ENCODE data around the gene COL4A4. TPM values are rescaled to one million over a fixed set of nuclear protein-coding genes. Genes with fewer than 3 reads are reported as not detected.

Gene COL4A4
- polyA plus RNA-seq, 2 of the 4 experiments (the other 2 are of a cell fraction): 1.7 to 6.8 TPM

DNA sequence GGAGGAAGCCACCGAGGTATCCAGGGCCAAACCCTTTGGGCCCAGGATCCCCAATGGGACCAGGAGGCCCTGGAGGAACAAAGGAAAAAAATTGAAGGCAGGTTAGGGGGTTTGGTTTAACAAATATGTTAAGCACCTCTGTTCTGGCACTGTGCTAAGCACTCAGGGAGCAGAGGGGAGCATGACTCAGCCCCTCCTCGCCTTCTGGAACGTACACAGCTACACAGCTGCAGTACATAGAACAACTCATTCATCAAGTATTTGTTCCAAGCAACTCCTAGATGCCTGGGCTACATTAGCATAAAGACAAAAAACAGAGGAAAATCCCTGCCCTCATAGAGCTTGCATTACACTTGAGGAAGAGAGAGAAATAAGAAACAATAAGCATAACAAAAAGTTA, 153.6 kb downstream of the COL4A4 start:
- 48% methylated on average over 3 of the region's 3 CpGs for WGBS (ENCODE audit: missing lambda C conversion rate)
- POLR2A ChIA-PET: no interaction called here
- Histone ChIP-seq H3K9me3 (no peaks in the 10 kb centered on the region), H3K27ac (no peak overlapping the region), H3K4me1 (no peaks in the 10 kb centered on the region), H3K4me3 (no peak overlapping the region), H3K4me2 (no peak overlapping the region)
- no peak for TF ChIP-seq CHD4 (IDR thresholded peaks at IDR 0.05; ENCODE audit: borderline replicate concordance)
- no peak for TF ChIP-seq TFCP2L1 (CRISPR knock-in tag; IDR thresholded peaks at IDR 0.05)
- no peak for TF ChIP-seq NFE2L2 (conservative IDR thresholded peaks at IDR 0.05; ENCODE audit: low read length)
- TF ChIP-seq, protein P1, sequence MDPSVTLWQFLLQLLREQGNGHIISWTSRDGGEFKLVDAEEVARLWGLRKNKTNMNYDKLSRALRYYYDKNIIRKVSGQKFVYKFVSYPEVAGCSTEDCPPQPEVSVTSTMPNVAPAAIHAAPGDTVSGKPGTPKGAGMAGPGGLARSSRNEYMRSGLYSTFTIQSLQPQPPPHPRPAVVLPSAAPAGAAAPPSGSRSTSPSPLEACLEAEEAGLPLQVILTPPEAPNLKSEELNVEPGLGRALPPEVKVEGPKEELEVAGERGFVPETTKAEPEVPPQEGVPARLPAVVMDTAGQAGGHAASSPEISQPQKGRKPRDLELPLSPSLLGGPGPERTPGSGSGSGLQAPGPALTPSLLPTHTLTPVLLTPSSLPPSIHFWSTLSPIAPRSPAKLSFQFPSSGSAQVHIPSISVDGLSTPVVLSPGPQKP (IDR thresholded peaks at IDR 0.05; ENCODE audit: low read depth, low read length): no peak
- TF ChIP-seq, protein P2, sequence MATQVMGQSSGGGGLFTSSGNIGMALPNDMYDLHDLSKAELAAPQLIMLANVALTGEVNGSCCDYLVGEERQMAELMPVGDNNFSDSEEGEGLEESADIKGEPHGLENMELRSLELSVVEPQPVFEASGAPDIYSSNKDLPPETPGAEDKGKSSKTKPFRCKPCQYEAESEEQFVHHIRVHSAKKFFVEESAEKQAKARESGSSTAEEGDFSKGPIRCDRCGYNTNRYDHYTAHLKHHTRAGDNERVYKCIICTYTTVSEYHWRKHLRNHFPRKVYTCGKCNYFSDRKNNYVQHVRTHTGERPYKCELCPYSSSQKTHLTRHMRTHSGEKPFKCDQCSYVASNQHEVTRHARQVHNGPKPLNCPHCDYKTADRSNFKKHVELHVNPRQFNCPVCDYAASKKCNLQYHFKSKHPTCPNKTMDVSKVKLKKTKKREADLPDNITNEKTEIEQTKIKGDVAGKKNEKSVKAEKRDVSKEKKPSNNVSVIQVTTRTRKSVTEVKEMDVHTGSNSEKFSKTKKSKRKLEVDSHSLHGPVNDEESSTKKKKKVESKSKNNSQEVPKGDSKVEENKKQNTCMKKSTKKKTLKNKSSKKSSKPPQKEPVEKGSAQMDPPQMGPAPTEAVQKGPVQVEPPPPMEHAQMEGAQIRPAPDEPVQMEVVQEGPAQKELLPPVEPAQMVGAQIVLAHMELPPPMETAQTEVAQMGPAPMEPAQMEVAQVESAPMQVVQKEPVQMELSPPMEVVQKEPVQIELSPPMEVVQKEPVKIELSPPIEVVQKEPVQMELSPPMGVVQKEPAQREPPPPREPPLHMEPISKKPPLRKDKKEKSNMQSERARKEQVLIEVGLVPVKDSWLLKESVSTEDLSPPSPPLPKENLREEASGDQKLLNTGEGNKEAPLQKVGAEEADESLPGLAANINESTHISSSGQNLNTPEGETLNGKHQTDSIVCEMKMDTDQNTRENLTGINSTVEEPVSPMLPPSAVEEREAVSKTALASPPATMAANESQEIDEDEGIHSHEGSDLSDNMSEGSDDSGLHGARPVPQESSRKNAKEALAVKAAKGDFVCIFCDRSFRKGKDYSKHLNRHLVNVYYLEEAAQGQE (IDR thresholded peaks at IDR 0.05): no peak
- no peak for TF ChIP-seq MYC (IDR thresholded peaks at IDR 0.05; ENCODE audit: borderline replicate concordance, low read length)
- DNase-seq (ENCODE audit: low read depth in 1 of 2, low spot score in 1 of 2) (no peak), ATAC-seq (no peak; a peak in 1 of 6 replicates), FAIRE-seq (no peak)
- CTCF ChIA-PET: interaction anchor here (1.6 kb wide), 1 partner anchor 25 kb away, joined by 5 read pairs; no protein-coding TSS in a partner anchor

DNA sequence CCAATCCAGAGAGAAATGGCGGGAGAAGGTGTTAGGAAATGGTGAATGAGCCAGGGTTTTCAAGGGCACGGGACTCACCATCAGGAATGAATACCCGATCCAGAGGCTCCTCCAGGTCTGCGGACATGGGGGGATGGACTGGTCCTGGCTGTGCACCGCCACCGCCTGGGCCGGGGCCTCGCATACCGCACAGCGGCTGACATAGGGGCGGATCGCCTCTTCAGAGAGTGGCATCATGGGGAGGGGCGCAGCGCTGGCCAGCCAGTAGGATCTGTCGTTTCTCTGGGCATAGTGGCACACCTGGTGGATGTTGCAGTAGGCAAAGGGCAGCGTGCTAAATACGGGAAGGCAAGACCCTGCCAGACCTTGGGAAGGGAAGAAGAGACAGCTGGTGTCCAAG, 156.1 kb downstream of the COL4A4 start:
- POLR2A ChIA-PET: no interaction called here
- FAIRE-seq (no peak), ATAC-seq (no peak), DNase-seq (ENCODE audit: low read depth in 1 of 2, low spot score in 1 of 2) (no peak)
- TF ChIP-seq RCOR1 (IDR thresholded peaks at IDR 0.05; ENCODE audit: low read depth, low read length): no peak
- no peak for TF ChIP-seq HDAC2 (IDR thresholded peaks at IDR 0.05)
- TF ChIP-seq, protein P3, sequence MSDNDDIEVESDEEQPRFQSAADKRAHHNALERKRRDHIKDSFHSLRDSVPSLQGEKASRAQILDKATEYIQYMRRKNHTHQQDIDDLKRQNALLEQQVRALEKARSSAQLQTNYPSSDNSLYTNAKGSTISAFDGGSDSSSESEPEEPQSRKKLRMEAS (IDR thresholded peaks at IDR 0.05): no peak
- no peak for TF ChIP-seq RNF2 (IDR thresholded peaks at IDR 0.05; ENCODE audit: borderline replicate concordance, low read depth)
- no peak for TF ChIP-seq ZFP36 (IDR thresholded peaks at IDR 0.05; ENCODE audit: borderline replicate concordance, partially characterized antibody)
- no peak for TF ChIP-seq GATA3 (IDR thresholded peaks at IDR 0.05; ENCODE audit: borderline replicate concordance)
- TF ChIP-seq NPAS2 (CRISPR knock-in tag; IDR thresholded peaks at IDR 0.05; ENCODE audit: borderline replicate concordance): no peak
- no peak for TF ChIP-seq NFE2L2 (conservative IDR thresholded peaks at IDR 0.05; ENCODE audit: low read length)
- TF ChIP-seq, protein P4, sequence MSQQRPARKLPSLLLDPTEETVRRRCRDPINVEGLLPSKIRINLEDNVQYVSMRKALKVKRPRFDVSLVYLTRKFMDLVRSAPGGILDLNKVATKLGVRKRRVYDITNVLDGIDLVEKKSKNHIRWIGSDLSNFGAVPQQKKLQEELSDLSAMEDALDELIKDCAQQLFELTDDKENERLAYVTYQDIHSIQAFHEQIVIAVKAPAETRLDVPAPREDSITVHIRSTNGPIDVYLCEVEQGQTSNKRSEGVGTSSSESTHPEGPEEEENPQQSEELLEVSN (IDR thresholded peaks at IDR 0.05; ENCODE audit: borderline replicate concordance, low read depth): no peak
- TF ChIP-seq, protein P5, sequence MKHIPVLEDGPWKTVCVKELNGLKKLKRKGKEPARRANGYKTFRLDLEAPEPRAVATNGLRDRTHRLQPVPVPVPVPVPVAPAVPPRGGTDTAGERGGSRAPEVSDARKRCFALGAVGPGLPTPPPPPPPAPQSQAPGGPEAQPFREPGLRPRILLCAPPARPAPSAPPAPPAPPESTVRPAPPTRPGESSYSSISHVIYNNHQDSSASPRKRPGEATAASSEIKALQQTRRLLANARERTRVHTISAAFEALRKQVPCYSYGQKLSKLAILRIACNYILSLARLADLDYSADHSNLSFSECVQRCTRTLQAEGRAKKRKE (CRISPR knock-in tag; IDR thresholded peaks at IDR 0.05; ENCODE audit: low read depth): no peak
- no peak for TF ChIP-seq TP53 (CRISPR knock-in tag; IDR thresholded peaks at IDR 0.05)
- TF ChIP-seq ZC3H11A (IDR thresholded peaks at IDR 0.05): no peak
- 96% methylated on average over 17 of the region's 17 CpGs for WGBS (ENCODE audit: missing lambda C conversion rate)
- Histone ChIP-seq H3K4me3 (no peak overlapping the region), H3K9me3 (no peaks in the 10 kb centered on the region), H3K4me1 (no peaks in the 10 kb centered on the region), H3K4me2 (no peak overlapping the region), H3K27ac (no peak overlapping the region)
- CTCF ChIA-PET: no interaction called here

DNA sequence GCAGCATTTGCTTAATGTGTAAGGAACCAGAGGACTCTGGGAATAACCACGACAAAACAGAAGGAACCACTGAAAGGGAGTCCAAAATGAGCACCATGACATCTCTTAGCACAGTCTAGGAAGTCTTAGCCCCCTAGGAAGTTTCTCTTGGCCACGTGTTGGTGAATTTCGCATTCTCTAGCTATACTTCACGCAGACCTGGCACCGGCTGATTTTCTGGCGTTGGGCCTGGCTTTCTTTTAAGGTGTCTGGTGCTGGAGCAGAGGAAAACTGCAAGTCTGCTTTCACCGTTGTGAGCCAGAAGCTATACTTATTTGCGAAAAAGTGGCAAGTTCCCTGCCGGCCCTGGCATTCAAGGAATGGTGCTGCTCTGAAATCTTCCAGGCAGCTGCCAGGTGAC, 156.9 kb downstream of the COL4A4 start:
- TF ChIP-seq, protein P3 (IDR thresholded peaks at IDR 0.05): no peak
- TF ChIP-seq FOSB (CRISPR knock-in tag; IDR thresholded peaks at IDR 0.05) (no peak), CHD4 (IDR thresholded peaks at IDR 0.05; ENCODE audit: borderline replicate concordance) (no peak), RAD21 (conservative IDR thresholded peaks at IDR 0.05 in 1 of 2, IDR thresholded peaks at IDR 0.05 in 1 of 2) (no peak), HDAC2 (IDR thresholded peaks at IDR 0.05) (no peak), EP300 (IDR thresholded peaks at IDR 0.05) (no peak), TP53 (CRISPR knock-in tag; IDR thresholded peaks at IDR 0.05) (no peak), RARB (CRISPR knock-in tag; IDR thresholded peaks at IDR 0.05) (no peak), RCOR1 (IDR thresholded peaks at IDR 0.05; ENCODE audit: low read depth, low read length) (no peak)
- TF ChIP-seq, protein P4 (IDR thresholded peaks at IDR 0.05; ENCODE audit: borderline replicate concordance, low read depth): no peak
- TF ChIP-seq, protein P6, sequence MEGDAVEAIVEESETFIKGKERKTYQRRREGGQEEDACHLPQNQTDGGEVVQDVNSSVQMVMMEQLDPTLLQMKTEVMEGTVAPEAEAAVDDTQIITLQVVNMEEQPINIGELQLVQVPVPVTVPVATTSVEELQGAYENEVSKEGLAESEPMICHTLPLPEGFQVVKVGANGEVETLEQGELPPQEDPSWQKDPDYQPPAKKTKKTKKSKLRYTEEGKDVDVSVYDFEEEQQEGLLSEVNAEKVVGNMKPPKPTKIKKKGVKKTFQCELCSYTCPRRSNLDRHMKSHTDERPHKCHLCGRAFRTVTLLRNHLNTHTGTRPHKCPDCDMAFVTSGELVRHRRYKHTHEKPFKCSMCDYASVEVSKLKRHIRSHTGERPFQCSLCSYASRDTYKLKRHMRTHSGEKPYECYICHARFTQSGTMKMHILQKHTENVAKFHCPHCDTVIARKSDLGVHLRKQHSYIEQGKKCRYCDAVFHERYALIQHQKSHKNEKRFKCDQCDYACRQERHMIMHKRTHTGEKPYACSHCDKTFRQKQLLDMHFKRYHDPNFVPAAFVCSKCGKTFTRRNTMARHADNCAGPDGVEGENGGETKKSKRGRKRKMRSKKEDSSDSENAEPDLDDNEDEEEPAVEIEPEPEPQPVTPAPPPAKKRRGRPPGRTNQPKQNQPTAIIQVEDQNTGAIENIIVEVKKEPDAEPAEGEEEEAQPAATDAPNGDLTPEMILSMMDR (IDR thresholded peaks at IDR 0.05): no peak
- ChIA-PET CTCF (no interaction called here), POLR2A (no interaction called here)
- H3K4me2 ChIP-seq: no peak overlapping the region
- H3K4me3 ChIP-seq: no peak overlapping the region
- no peak for DNase-seq (ENCODE audit: low read depth in 1 of 2, low spot score in 1 of 2)
- no peak for ATAC-seq
- no peak for FAIRE-seq
- WGBS (ENCODE audit: missing lambda C conversion rate): 83% methylated on average over 9 of the region's 9 CpGs
- H3K4me1 ChIP-seq: no peaks in the 10 kb centered on the region
- no peak overlapping the region for H3K27ac ChIP-seq
- no peaks in the 10 kb centered on the region for H3K9me3 ChIP-seq
